ENCODE results near the gene GAS2. TPM values are rescaled to one million over a fixed set of nuclear protein-coding genes. Genes with fewer than 3 reads are reported as not detected.

The GAS2 gene
- total RNA-seq, 2 experiments from 2014 or later, result 1.8 to 4.1 TPM

DNA sequence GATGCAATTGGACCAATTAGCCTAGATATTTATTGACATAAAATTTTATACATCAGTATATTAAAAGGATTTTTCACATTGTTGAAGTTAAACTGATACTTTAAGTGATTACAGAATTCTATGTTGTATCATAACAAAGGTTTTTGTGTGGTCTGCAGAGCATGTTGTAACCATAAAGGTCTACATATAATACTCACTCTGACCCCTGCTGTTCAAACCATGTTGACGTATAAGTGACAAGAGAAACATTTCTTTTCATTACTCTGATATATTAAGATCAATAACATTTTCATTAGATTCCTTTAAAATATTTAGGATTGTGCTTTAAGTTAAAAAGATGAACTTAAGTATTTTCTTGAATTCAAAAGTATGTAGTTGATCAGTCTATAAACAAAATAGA, 63.9 kb downstream of the GAS2 start:
- no peak overlapping the region for H3K27ac ChIP-seq (ENCODE audit: low read depth, low read length, poor library complexity, severe bottlenecking)
- DNase-seq (ENCODE audit: low spot score), result peak; percentile 2
- intact Hi-C loops (cut with micrococcal nuclease; ENCODE audit: unreplicated experiment), result no loop called here
- H4K20me1 ChIP-seq (ENCODE audit: insufficient read depth, low read length), result no peaks in the 10 kb centered on the region
- H3K9me3 ChIP-seq (ENCODE audit: low read length), result no peaks in the 10 kb centered on the region
- ChIA-PET CTCF (ENCODE audit: unreplicated experiment) (no interaction called here), POLR2A (interaction anchor here (0.9 kb wide), 1 partner anchor 40 kb away, joined by 3 read pairs; no protein-coding TSS in a partner anchor)
- H3K79me2 ChIP-seq (ENCODE audit: insufficient read depth, low read depth, low read length), result no peaks in the 10 kb centered on the region
- H3K9me2 ChIP-seq (ENCODE audit: insufficient read depth, low read length), result no peaks in the 10 kb centered on the region
- TF ChIP-seq EZH2phosphoT487 (IDR thresholded peaks at IDR 0.05; ENCODE audit: borderline replicate concordance, low read depth, low read length), result no peak
- TF ChIP-seq, protein P1, sequence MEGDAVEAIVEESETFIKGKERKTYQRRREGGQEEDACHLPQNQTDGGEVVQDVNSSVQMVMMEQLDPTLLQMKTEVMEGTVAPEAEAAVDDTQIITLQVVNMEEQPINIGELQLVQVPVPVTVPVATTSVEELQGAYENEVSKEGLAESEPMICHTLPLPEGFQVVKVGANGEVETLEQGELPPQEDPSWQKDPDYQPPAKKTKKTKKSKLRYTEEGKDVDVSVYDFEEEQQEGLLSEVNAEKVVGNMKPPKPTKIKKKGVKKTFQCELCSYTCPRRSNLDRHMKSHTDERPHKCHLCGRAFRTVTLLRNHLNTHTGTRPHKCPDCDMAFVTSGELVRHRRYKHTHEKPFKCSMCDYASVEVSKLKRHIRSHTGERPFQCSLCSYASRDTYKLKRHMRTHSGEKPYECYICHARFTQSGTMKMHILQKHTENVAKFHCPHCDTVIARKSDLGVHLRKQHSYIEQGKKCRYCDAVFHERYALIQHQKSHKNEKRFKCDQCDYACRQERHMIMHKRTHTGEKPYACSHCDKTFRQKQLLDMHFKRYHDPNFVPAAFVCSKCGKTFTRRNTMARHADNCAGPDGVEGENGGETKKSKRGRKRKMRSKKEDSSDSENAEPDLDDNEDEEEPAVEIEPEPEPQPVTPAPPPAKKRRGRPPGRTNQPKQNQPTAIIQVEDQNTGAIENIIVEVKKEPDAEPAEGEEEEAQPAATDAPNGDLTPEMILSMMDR (conservative IDR thresholded peaks at IDR 0.05; ENCODE audit: low read length), result peak; percentile 52; the same call in 1 of the 2 replicates
- BruUV-seq (replicated peaks), result no TSS peak
- no peak overlapping the region for H3K4me3 ChIP-seq (ENCODE audit: low read depth, low read length, poor library complexity, severe bottlenecking)
- no peak overlapping the region for H2AFZ ChIP-seq (ENCODE audit: low read length)
- H3K4me1 ChIP-seq (ENCODE audit: insufficient read depth, low read length, poor library complexity, severe bottlenecking), result no peaks in the 10 kb centered on the region
- H3K4me2 ChIP-seq (ENCODE audit: low read length), result no peak overlapping the region
- H3K36me3 ChIP-seq (ENCODE audit: insufficient read depth, low read length), result no peaks in the 10 kb centered on the region

DNA sequence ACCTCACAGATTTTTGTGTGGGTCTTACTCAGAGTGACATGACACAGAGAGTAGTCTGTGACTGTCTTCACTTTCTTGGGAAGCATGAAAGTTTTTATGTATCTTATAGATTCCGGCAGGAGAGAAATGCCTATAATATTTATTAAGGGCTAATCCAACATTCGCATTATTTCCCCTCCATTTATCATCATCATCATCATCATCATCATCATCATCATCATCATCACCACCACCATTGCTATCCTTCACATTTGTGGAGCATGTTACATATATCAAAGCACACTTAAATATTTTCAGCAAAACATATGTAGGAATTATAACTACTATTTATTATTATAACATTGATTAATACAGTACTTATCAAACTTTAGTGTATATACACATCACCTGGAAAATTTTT, 66.2 kb downstream of the GAS2 start:
- Histone ChIP-seq H3K9me3 (ENCODE audit: low read length) (no peaks in the 10 kb centered on the region), H3K79me2 (ENCODE audit: insufficient read depth, low read depth, low read length) (no peaks in the 10 kb centered on the region), H3K27ac (ENCODE audit: low read depth, low read length, poor library complexity, severe bottlenecking) (no peak overlapping the region), H4K20me1 (ENCODE audit: insufficient read depth, low read length) (no peaks in the 10 kb centered on the region), H3K4me1 (ENCODE audit: insufficient read depth, low read length, poor library complexity, severe bottlenecking) (no peaks in the 10 kb centered on the region), H3K4me2 (ENCODE audit: low read length) (no peak overlapping the region), H3K36me3 (ENCODE audit: insufficient read depth, low read length) (no peaks in the 10 kb centered on the region), H3K4me3 (ENCODE audit: low read depth, low read length, poor library complexity, severe bottlenecking) (no peak overlapping the region), H3K9me2 (ENCODE audit: insufficient read depth, low read length) (no peaks in the 10 kb centered on the region), H2AFZ (ENCODE audit: low read length) (no peak overlapping the region)
- intact Hi-C loops (cut with micrococcal nuclease; ENCODE audit: unreplicated experiment), result no loop called here
- no TSS peak for BruUV-seq (replicated peaks)
- POLR2A ChIA-PET, result interaction anchor here (1.2 kb wide), 1 partner anchor 43 kb away, joined by 3 read pairs; no protein-coding TSS in a partner anchor
- DNase-seq (ENCODE audit: low spot score), result no peak
- CTCF ChIA-PET (ENCODE audit: unreplicated experiment), result no interaction called here
- TF ChIP-seq, protein P1 (conservative IDR thresholded peaks at IDR 0.05; ENCODE audit: low read length), result no peak
- no peak for TF ChIP-seq EZH2phosphoT487 (IDR thresholded peaks at IDR 0.05; ENCODE audit: borderline replicate concordance, low read depth, low read length)

DNA sequence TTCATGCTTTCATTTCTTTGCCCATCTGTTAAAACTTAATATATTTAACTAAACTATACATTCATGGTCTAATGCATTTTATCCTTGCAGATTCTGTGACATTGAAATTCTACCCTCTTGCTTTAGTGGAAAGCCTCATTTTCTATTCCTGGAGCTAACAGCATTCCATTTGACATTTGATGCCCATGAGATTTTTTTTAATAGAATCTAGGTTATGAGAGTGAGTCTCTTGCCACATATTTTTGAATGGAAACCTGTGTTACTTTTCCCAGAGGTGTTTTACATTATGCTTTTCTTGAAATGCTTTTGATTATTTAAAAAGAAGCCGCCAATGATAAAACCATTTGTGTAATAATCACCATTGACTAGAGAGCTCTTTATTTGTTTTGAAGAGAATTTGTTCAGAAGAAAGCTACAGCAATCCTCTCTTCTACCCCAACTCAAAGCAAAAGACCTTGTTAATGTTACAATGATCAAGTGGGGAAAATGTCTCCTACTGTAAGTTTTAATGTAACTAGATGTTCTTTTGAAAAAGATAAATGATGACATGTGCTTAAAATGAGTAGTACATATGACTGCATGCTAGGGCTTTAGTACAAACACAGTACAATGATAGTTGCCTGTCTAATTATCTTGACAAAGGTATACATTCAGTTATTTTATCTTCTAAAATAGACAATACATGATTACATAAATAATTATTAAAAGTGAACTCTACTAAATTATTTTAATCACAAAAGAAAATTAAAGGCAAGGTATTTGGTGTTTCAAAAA, 67.3 kb downstream of the GAS2 start:
- Histone ChIP-seq H3K4me2 (ENCODE audit: low read length) (no peak overlapping the region), H3K36me3 (ENCODE audit: insufficient read depth, low read length) (no peaks in the 10 kb centered on the region), H3K4me1 (ENCODE audit: insufficient read depth, low read length, poor library complexity, severe bottlenecking) (no peaks in the 10 kb centered on the region), H3K27ac (ENCODE audit: low read depth, low read length, poor library complexity, severe bottlenecking) (no peak overlapping the region), H4K20me1 (ENCODE audit: insufficient read depth, low read length) (no peaks in the 10 kb centered on the region), H3K79me2 (ENCODE audit: insufficient read depth, low read depth, low read length) (no peaks in the 10 kb centered on the region), H2AFZ (ENCODE audit: low read length) (no peak overlapping the region), H3K4me3 (ENCODE audit: low read depth, low read length, poor library complexity, severe bottlenecking) (no peak overlapping the region), H3K9me2 (ENCODE audit: insufficient read depth, low read length) (no peaks in the 10 kb centered on the region), H3K9me3 (ENCODE audit: low read length) (no peaks in the 10 kb centered on the region)
- TF ChIP-seq EZH2phosphoT487 (IDR thresholded peaks at IDR 0.05; ENCODE audit: borderline replicate concordance, low read depth, low read length), result no peak
- TF ChIP-seq, protein P1 (conservative IDR thresholded peaks at IDR 0.05; ENCODE audit: low read length), result no peak
- ChIA-PET CTCF (ENCODE audit: unreplicated experiment) (no interaction called here), POLR2A (interaction anchor here (1.2 kb wide), 1 partner anchor 44 kb away, joined by 3 read pairs; no protein-coding TSS in a partner anchor)
- intact Hi-C loops (cut with micrococcal nuclease; ENCODE audit: unreplicated experiment), result no loop called here
- no TSS peak for BruUV-seq (replicated peaks)
- DNase-seq (ENCODE audit: low spot score), result no peak

Measured in OCI-LY7 (cell line).